ENCODE data around the gene BRD4.

- TF ChIP-seq, protein P1, sequence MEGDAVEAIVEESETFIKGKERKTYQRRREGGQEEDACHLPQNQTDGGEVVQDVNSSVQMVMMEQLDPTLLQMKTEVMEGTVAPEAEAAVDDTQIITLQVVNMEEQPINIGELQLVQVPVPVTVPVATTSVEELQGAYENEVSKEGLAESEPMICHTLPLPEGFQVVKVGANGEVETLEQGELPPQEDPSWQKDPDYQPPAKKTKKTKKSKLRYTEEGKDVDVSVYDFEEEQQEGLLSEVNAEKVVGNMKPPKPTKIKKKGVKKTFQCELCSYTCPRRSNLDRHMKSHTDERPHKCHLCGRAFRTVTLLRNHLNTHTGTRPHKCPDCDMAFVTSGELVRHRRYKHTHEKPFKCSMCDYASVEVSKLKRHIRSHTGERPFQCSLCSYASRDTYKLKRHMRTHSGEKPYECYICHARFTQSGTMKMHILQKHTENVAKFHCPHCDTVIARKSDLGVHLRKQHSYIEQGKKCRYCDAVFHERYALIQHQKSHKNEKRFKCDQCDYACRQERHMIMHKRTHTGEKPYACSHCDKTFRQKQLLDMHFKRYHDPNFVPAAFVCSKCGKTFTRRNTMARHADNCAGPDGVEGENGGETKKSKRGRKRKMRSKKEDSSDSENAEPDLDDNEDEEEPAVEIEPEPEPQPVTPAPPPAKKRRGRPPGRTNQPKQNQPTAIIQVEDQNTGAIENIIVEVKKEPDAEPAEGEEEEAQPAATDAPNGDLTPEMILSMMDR (conservative IDR thresholded peaks at IDR 0.05 in 1 of 2, IDR thresholded peaks at IDR 0.05 in 1 of 2; ENCODE audit: low read depth in 1 of 2, low read length in 2 of 2): no peak
- no peak for TF ChIP-seq EZH2 (IDR thresholded peaks at IDR 0.05; ENCODE audit: low read length, missing control alignments)
Measured at GRCh38 chr19:15262011-15262410, 70.3 kb downstream of the BRD4 start.

Data from fibroblast of lung (primary cell).